C4-2B (cell line): ENCODE results near the gene EFNA3.

Experiments used
- ZFX ChIP-seq: fragments of 450-650 bp; IDR thresholded peaks from 2 replicates; pipeline ENCODE4 v1.6.1; 2017
- TF ChIP-seq, protein P1 (sequence below): fragments of 450-650 bp; conservative IDR thresholded peaks from 2 replicates; pipeline ENCODE4 v1.5.1; 2017; ENCODE audit warnings: mild to moderate bottlenecking

DNA sequence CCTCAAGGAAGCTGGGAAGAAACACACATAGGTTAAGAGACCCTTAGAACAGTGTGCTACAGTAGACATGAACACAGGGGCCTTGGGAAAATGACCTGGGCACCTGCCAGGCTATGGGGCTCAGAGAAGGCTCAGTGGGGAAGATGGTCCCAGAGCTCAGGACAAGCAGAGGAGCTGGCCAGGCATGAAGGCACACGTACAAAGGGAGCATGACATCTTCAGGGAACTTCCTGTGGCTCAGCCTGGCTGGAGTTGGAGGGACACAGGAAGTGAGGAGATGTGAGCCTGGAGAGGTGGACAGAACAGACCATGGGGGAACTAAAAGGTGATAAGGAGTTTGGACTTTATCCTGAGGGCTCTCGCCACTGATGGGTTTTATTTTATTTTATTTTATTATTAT is 53.2 kb downstream of the EFNA3 start:
- TF ChIP-seq, protein P1, sequence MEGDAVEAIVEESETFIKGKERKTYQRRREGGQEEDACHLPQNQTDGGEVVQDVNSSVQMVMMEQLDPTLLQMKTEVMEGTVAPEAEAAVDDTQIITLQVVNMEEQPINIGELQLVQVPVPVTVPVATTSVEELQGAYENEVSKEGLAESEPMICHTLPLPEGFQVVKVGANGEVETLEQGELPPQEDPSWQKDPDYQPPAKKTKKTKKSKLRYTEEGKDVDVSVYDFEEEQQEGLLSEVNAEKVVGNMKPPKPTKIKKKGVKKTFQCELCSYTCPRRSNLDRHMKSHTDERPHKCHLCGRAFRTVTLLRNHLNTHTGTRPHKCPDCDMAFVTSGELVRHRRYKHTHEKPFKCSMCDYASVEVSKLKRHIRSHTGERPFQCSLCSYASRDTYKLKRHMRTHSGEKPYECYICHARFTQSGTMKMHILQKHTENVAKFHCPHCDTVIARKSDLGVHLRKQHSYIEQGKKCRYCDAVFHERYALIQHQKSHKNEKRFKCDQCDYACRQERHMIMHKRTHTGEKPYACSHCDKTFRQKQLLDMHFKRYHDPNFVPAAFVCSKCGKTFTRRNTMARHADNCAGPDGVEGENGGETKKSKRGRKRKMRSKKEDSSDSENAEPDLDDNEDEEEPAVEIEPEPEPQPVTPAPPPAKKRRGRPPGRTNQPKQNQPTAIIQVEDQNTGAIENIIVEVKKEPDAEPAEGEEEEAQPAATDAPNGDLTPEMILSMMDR: no peak
- TF ChIP-seq ZFX: no peak
